Fibroblast of the aortic adventitia (primary cell): ENCODE data around the gene EXOC3. TPM values are rescaled to one million over a fixed set of nuclear protein-coding genes. Genes with fewer than 3 reads are reported as not detected.
"Not testable (repeated sequence)": the region's sequence is repeated elsewhere in the genome, so short reads cannot be mapped to it uniquely, and the experiment has no call there.

Source experiments
- DNase-seq: peaks from one replicate; pipeline ENCODE4 v3.0.0-alpha.2; 2010; ENCODE audit warnings: low read depth
- H3K4me3 ChIP-seq: 2 replicates; pipeline ENCODE4 v1.5.1; 2011; ENCODE audit warnings: low read depth, mild to moderate bottlenecking, control low read depth, low read length, moderate library complexity
- CTCF ChIP-seq: IDR thresholded peaks from 2 replicates; pipeline ENCODE4 v1.5.1; 2011; ENCODE audit warnings: mild to moderate bottlenecking, low read length, control low read depth, inconsistent platforms; ENCODE audit not compliant: insufficient read depth
- total RNA-seq: library from RNA; depleted of rRNA; stranded (reverse); fragments of >200 nt; gene quantifications from 2 replicates; pipeline ENCODE4 v1.2.3, GENCODE V29; 2012; ENCODE audit warnings: low replicate concordance

The EXOC3 gene
- total RNA-seq, 1 donor, result 39.8 TPM

DNA sequence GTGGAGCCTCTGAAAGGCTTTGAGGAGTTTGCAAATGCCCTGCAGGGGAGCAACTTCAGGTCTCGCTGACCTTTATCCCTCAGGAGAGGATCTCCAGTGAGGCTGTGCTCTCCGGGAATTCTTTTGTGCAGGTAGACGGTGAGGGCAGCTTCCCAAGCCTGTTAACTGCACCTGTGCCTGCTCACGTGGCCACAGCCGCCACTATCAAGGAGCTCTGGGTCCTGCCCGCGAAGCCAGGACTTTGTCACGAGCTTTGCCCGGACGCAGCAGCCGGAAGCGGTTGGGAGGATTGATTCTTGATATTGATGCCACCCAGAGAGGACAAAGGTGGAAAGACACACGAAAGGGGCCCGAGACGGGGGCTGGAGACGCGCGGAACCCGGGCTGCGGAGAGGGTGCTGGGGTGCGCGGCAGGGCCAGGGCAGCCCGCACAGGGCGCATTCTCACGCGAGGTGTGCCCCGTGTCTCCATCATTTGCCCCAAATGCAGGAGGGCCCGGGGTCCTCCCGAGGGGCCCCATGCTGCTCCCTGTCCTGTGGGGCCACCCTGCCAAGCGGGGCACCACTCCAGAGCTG lies 63.1 kb downstream of the EXOC3 start:
- H3K4me3 ChIP-seq, result no peak overlapping the region
- TF ChIP-seq CTCF, result no peak
- DNase-seq, result no peak

DNA sequence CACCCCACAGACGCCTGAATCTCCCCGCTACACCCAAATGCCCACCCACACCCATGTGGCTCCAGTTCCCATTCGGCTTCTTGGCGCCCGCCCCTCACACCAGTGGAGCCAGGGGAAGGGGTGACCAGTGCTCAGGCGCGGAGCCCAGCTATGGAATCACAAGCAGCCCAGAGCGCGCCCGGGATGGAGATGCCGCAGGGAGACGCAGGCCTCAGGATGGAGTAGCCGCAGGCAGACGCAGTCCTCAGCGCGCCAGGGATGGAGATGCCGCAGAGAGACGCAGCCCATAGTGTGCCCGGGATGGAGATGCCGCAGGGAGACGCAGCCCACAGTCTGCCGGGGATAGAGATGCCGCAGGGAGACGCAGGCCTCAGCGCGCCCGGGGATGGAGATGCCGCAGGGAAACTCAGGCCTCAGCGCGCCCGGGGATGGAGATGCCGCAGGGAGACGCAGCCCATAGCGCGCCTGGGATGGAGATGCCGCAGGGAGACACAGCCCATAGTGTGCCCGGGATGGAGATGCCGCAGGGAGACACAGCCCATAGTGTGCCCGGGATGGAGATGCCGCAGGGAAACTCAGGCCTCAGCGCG lies 65.1 kb downstream of the EXOC3 start:
- H3K4me3 ChIP-seq, DNase-seq: not testable (repeated sequence)

DNA sequence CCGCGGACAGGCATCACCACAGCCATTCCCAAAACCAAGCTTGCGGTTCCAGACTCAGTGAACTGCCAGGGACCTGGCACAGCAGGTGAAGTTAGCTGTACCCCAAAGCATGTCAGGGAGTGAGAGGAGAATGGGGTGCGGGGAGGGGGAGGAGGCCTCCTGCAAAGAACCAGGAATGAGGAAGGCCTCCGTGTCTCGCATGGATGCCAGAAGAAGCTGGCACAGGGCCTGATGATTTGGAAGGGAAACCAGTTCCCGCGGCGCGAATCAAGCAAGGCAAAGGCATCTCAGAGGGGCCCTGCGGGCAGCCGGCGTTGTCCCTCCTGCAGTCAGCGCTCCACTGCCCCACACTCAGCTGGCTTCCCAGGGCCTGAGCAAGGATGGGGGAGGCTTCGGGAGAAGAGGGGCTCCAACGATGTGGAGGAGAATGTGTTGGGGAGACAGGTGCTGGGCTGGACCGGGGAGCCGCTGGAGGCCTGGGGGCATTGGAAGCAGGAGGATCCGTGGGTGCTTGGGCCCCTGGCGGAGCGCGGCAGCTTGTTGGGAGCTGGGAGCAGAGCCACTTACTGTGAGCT lies 66.7 kb downstream of the EXOC3 start:
- no peak for TF ChIP-seq CTCF
- no peak for DNase-seq

DNA sequence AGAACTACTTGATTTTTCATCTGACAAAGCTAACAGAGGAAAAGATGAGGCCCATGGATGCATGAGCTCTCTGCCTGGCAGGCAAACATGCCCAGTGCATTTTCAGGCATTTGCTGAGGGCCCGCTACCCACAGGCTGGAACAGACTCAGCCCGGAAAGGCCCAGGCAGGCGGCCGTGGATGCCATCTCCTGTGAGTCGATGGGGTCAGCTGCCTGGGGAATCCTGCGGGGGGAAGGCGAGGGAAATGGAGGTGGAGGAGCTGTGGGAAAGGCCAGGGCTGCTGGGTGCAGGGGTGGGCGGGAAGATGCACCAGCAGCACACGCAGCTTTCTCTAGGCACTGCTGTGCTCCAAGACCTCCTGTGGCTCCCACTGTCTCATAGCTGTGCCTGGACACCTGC lies 67.5 kb downstream of the EXOC3 start:
- no peak overlapping the region for H3K4me3 ChIP-seq
- no peak for TF ChIP-seq CTCF
- DNase-seq, result no peak

More for the DNA sequence above, 66.7 kb downstream of the EXOC3 start:
- no peak overlapping the region for H3K4me3 ChIP-seq

DNA sequence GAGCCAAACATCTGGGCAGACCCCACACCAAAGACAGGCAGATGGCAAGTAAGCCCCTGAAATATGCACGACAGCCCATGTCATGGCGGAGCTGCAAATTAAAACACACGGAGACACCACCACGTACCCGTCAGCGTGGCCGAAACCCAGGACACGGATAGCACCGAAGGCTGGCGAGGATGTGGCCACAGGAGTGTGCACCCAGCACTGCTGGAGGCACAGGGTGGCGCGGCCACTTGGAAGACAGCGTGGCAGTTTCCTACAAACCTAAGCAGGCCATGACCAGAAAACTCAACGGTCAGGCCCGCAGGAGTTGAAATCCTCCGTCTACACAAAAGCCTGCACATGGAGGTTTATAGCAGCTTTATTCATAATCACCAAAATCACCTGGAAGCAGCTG lies 68.5 kb downstream of the EXOC3 start:
- H3K4me3 ChIP-seq, result no peak overlapping the region
- DNase-seq, result no peak
- no peak for TF ChIP-seq CTCF

GRCh38 chr5:513216-514100 lies 70.5 kb downstream of the EXOC3 start:
- DNase-seq, result no peak
- no peak overlapping the region for H3K4me3 ChIP-seq
- no peak for TF ChIP-seq CTCF

- no peak for TF ChIP-seq CTCF
Measured at GRCh38 chr5:514101-514485, 71.1 kb downstream of the EXOC3 start.

More at GRCh38 chr5:514101-514485, 71.1 kb downstream of the EXOC3 start:
- H3K4me3 ChIP-seq, result no peak overlapping the region
- no peak for DNase-seq
